ENCODE results near the gene OR2T29. TPM values are rescaled to one million over a fixed set of nuclear protein-coding genes. Genes with fewer than 3 reads are reported as not detected.

Gene OR2T29
- total and polyA plus RNA-seq, 2 of the 8 experiments (the other 6 are each of a cell fraction or from before 2014, with no cell fraction given), result not detected

DNA sequence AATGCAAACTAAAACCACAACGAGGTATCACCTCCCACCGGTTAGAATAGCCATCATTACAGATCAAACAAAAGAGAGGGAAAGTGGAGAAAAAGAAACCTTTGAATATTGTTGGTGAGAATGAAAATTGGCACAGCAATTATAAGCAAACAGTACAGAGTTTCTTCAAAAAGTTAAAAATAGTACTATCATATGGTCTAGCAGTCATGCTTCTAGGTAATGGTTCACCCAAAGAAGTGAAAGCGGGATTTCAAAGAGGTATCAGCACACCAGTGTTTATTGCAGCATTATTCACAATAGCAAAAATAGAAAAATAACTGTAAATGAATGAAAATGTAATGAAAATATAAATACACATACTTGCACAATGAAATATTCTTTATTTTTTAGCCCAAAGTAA is 26.8 kb upstream of the OR2T29 start:
- no peak for FAIRE-seq
- Histone ChIP-seq H3K23ac (ENCODE audit: insufficient read length) (no peak overlapping the region), H3K27me3 (replicated peaks in 1 of 4; ENCODE audit: control insufficient read depth in 3 of 4, extremely low read depth in 1 of 4, insufficient read depth in 3 of 4, low read length in 3 of 4) (no peaks in the 10 kb centered on the region), H3K56ac (replicated peaks; ENCODE audit: insufficient read length, low read depth, low read length) (no peak overlapping the region), H4K20me1 (replicated peaks in 1 of 2; ENCODE audit: control insufficient read depth in 1 of 2, insufficient read depth in 2 of 2, low read length in 2 of 2) (no peaks in the 10 kb centered on the region), H4K5ac (ENCODE audit: insufficient read length, low read depth, low read length) (no peak overlapping the region), H3K79me1 (ENCODE audit: low read depth, low read length) (no peaks in the 10 kb centered on the region), H2BK5ac (ENCODE audit: low read depth, low read length) (no peak overlapping the region), H2BK20ac (ENCODE audit: low read length) (no peak overlapping the region), H3K18ac (ENCODE audit: extremely low read depth, low read length) (no peak overlapping the region), H4K8ac (ENCODE audit: extremely low read depth, insufficient read depth, low read length) (no peak overlapping the region), H2BK12ac (ENCODE audit: low read depth, low read length) (no peak overlapping the region), H2AFZ (ENCODE audit: low read length) (no peak overlapping the region), H3K9me3 (ENCODE audit: insufficient read depth in 2 of 2, low read depth in 1 of 2, low read length in 1 of 2) (peaks cover 39 to 59% of the 10 kb centered on the region in 2 experiments), H3K27ac (ENCODE audit: low read depth, low read length) (no peak overlapping the region), H3K4me2 (ENCODE audit: insufficient read depth in 1 of 2, low read depth in 2 of 2, low read length in 2 of 2) (no peak overlapping the region), H3K4ac (replicated peaks; ENCODE audit: insufficient read length, low read depth, low read length) (no peak overlapping the region), H3K4me1 (replicated peaks in 1 of 4; ENCODE audit: control insufficient read depth in 3 of 4, insufficient read depth in 4 of 4, low read length in 3 of 4) (no peaks in the 10 kb centered on the region), H3K14ac (ENCODE audit: insufficient read length) (no peak overlapping the region), H3K23me2 (ENCODE audit: low read depth, low read length) (no peaks in the 10 kb centered on the region), H2AK5ac (ENCODE audit: low read depth, low read length) (no peak overlapping the region), H4K91ac (replicated peaks; ENCODE audit: insufficient read length, low read length) (no peak overlapping the region), H3K9ac (replicated peaks in 1 of 4; ENCODE audit: extremely low read depth in 1 of 4, low read depth in 3 of 4, low read length in 3 of 4) (no peak overlapping the region), H3K36me3 (ENCODE audit: control insufficient read depth in 2 of 4, insufficient read depth in 4 of 4, low read length in 3 of 4) (no peaks in the 10 kb centered on the region), H3K4me3 (ENCODE audit: extremely low read depth in 1 of 4, insufficient read depth in 2 of 4, low read depth in 3 of 4, low read length in 4 of 4) (no peak overlapping the region), H2BK120ac (replicated peaks; ENCODE audit: low read depth, low read length) (no peak overlapping the region), H3K79me2 (ENCODE audit: control insufficient read depth in 1 of 2, insufficient read depth in 2 of 2, low read length in 2 of 2) (no peaks in the 10 kb centered on the region), H2BK15ac (ENCODE audit: low read length) (no peak overlapping the region)
- ChIA-PET CTCF (ENCODE audit: partially characterized antibody) (no interaction called here), POLR2A (ENCODE audit: partially characterized antibody) (no interaction called here)
- no peak for TF ChIP-seq HDAC2 (IDR thresholded peaks at IDR 0.05; ENCODE audit: borderline replicate concordance in 1 of 2, low read depth in 2 of 2, low read length in 2 of 2)
- no peak for TF ChIP-seq SP2 (IDR thresholded peaks at IDR 0.05; ENCODE audit: low read length)
- no peak for TF ChIP-seq RFX5 (IDR thresholded peaks at IDR 0.05; ENCODE audit: borderline replicate concordance, low read depth, low read length)
- no peak for TF ChIP-seq RXRA (IDR thresholded peaks at IDR 0.05; ENCODE audit: insufficient read depth, low read depth, low read length)
- no peak for TF ChIP-seq RBBP5 (IDR thresholded peaks at IDR 0.05; ENCODE audit: borderline replicate concordance, low read depth, low read length)
- no peak for TF ChIP-seq SP4 (IDR thresholded peaks at IDR 0.05; ENCODE audit: low read length)
- TF ChIP-seq JUND (IDR thresholded peaks at IDR 0.05; ENCODE audit: low read length), result no peak
- TF ChIP-seq SUZ12 (IDR thresholded peaks at IDR 0.05; ENCODE audit: low read length), result no peak
- TF ChIP-seq EP300 (IDR thresholded peaks at IDR 0.05; ENCODE audit: borderline replicate concordance in 1 of 2, low read depth in 2 of 2, low read length in 2 of 2), result no peak
- no peak for TF ChIP-seq SIX5 (IDR thresholded peaks at IDR 0.05; ENCODE audit: low read depth, low read length)
- no peak for TF ChIP-seq GTF2F1 (IDR thresholded peaks at IDR 0.05; ENCODE audit: borderline replicate concordance, low read depth, low read length)
- 76% methylated on average over 3 of the region's 3 CpGs; no CpG with 5 or more reads in 1 of the 2 experiments for WGBS, 2 experiments (ENCODE audit: extremely low coverage in 1 of 2, insufficient coverage in 1 of 2, insufficient read length in 1 of 2, insufficient replicate concordance in 2 of 2, low coverage in 1 of 2, low lambda C conversion rate in 2 of 2, missing lambda C conversion rate in 1 of 2)
- no peak for DNase-seq (ENCODE audit: low read depth in 1 of 2, low spot score in 2 of 2)
